Mucosa of descending colon (tissue), 3 donors: Measurements from ENCODE around the gene DBNDD2. TPM values are rescaled to one million over a fixed set of nuclear protein-coding genes. Genes with fewer than 3 reads are reported as not detected.
A peak's percentile ranks its signal among the peaks of the same experiment; 100 is the strongest.

Source experiments
- ATAC-seq: fragments of 200-7000 bp; cut with Tn5 transposase; one replicate; pipeline ENCODE4 v1.9.1; 2020; ENCODE audit warnings: mild to moderate bottlenecking, moderate library complexity
- DNase-seq, 3 donors: peaks; one replicate each; pipeline ENCODE4 v3.0.0-alpha.2; 2020
- H3K36me3 ChIP-seq: fragments of 200-600 bp; one replicate; pipeline ENCODE4 v1.8.0; 2021; ENCODE audit warnings: low read depth, mild to moderate bottlenecking
- H3K4me1 ChIP-seq: fragments of 200-600 bp; one replicate; pipeline ENCODE4 v1.8.0; 2021; ENCODE audit warnings: low read depth, mild to moderate bottlenecking
- H3K4me3 ChIP-seq: fragments of 200-600 bp; one replicate; pipeline ENCODE4 v1.8.0; 2021; ENCODE audit warnings: mild to moderate bottlenecking
- H3K9me3 ChIP-seq: fragments of 200-600 bp; one replicate; pipeline ENCODE4 v1.8.0; 2021; ENCODE audit warnings: mild to moderate bottlenecking
- intact Hi-C, 2 donors: fragments of 100-400 bp; cut with DNase I in 1 of 2; cut with micrococcal nuclease in 1 of 2; formaldehyde crosslinking; loops; one replicate each; pipeline versions ENCODE4 v1.11.0 to v1.11.1; 2022; cut with DNase I, micrococcal nuclease
- total RNA-seq, 3 donors: library from RNA; stranded (reverse); fragmentation: NEBNext Ultra II Directional in 2 of 3; extraction: Animal tissue kit (Norgen Biotek cat#: 25700) in 2 of 3; gene quantifications; one replicate each; pipeline versions ENCODE4 v1.2.1 to v1.2.4, GENCODE V29; 2021 to 2023
- TF ChIP-seq, protein P1 (sequence below): fragments of 200-600 bp; IDR thresholded peaks from one replicate; pipeline ENCODE4 v1.8.0; 2022; ENCODE audit warnings: antibody characterized with exemption, mild to moderate bottlenecking
- donor health status: DM: no; HTN: no; CAD: no; lungs with moderate emphysema.
- donor health status: DM: no; HTN: no; CAD: no.
- donor health status: DM: no; HTN: yes; CAD: no.

Gene DBNDD2
- total RNA-seq, 3 donors from 2014 or later = 108 to 125 (median 124) TPM

DNA sequence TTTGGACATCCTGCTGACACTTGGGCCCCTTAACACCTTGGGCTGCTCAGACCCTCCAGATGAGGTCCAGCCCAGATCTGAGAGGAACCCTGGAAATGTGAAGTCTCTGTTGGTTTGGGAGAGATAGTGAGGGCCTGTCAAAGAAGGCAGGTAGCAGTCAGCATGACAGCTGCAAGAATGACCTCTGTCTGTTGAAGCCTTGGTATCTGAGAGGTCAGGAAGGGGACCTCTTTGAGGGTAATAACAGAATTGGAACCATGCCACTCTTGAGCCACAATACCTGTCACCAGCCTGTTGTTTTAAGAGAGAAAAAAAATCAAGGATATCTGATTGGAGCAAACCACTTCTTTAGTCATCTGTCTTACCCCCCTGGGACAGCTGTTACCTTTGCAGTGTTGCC is 41.0 kb upstream of the DBNDD2 start:
- Histone ChIP-seq H3K4me3 (no peak overlapping the region), H3K4me1 (peaks cover 31% of the 10 kb centered on the region), H3K36me3 (peaks cover 9% of the 10 kb centered on the region), H3K9me3 (no peaks in the 10 kb centered on the region)
- TF ChIP-seq, protein P1, sequence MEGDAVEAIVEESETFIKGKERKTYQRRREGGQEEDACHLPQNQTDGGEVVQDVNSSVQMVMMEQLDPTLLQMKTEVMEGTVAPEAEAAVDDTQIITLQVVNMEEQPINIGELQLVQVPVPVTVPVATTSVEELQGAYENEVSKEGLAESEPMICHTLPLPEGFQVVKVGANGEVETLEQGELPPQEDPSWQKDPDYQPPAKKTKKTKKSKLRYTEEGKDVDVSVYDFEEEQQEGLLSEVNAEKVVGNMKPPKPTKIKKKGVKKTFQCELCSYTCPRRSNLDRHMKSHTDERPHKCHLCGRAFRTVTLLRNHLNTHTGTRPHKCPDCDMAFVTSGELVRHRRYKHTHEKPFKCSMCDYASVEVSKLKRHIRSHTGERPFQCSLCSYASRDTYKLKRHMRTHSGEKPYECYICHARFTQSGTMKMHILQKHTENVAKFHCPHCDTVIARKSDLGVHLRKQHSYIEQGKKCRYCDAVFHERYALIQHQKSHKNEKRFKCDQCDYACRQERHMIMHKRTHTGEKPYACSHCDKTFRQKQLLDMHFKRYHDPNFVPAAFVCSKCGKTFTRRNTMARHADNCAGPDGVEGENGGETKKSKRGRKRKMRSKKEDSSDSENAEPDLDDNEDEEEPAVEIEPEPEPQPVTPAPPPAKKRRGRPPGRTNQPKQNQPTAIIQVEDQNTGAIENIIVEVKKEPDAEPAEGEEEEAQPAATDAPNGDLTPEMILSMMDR = no peak
- DNase-seq (no peak), ATAC-seq (no peak)
- intact Hi-C loops = no loop called here

- TF ChIP-seq, protein P1 = no peak
- no peaks in the 10 kb centered on the region for H3K9me3 ChIP-seq
- peaks cover 31% of the 10 kb centered on the region for H3K4me1 ChIP-seq
- H3K36me3 ChIP-seq = peaks cover 6% of the 10 kb centered on the region
- intact Hi-C loops = no loop called here
- H3K4me3 ChIP-seq = no peak overlapping the region
- ATAC-seq (peak; percentile 30), DNase-seq (peak in 1 of 3 donors; percentile 44)
Measured at GRCh38 chr20:45368221-45368980, 39.7 kb upstream of the DBNDD2 start.

DNA sequence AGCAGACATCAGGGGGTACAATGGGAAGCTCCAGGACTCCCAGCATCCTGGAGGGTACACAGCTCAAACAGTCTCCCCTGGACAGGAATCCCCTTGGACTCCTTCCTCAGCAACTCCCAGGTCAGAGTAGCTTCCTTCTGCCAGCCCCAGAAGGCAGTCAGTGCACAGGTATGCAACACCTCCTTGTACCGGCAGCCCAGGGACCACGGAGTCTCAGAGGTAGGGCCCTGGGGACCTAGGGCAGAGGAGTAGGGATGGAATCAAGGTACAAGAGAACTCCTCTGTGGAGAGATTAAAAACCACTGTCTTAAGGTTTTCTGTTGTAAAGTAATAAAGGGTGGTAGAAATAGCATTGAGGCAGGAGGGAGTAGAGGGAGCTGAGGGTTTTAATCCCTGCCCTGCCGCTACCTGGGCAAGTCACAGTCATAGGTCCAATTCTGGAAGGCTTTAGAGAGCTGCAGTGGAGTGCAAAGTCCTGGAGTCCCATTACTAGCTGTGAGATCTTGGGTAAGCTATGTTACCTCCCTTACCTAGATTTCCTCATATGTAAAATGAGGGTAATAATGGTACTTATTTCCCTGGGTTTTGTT is 37.4 kb upstream of the DBNDD2 start:
- Histone ChIP-seq H3K36me3 (peaks cover 6% of the 10 kb centered on the region), H3K4me1 (peaks cover 17% of the 10 kb centered on the region), H3K9me3 (no peaks in the 10 kb centered on the region), H3K4me3 (no peak overlapping the region)
- TF ChIP-seq, protein P1 = no peak
- DNase-seq (no peak), ATAC-seq (peak; percentile 24)
- intact Hi-C loops = loop anchor here in 1 of 2 donors (5.0 kb wide), 1 partner anchor 67 kb away; no protein-coding TSS in a partner anchor

GRCh38 chr20:45372241-45372640 is 35.8 kb upstream of the DBNDD2 start:
- Histone ChIP-seq H3K9me3 (no peaks in the 10 kb centered on the region), H3K36me3 (no peaks in the 10 kb centered on the region), H3K4me3 (no peak overlapping the region), H3K4me1 (peaks cover 14% of the 10 kb centered on the region)
- intact Hi-C loops = loop anchor here in 1 of 2 donors (5.0 kb wide), 1 partner anchor 65 kb away; no protein-coding TSS in a partner anchor
- TF ChIP-seq, protein P1 = no peak
- ATAC-seq (no peak), DNase-seq (no peak)

- intact Hi-C loops = loop anchor here in 1 of 2 donors (5.0 kb wide), 1 partner anchor 65 kb away; no protein-coding TSS in a partner anchor
- no peak overlapping the region for H3K4me3 ChIP-seq
- H3K9me3 ChIP-seq = no peaks in the 10 kb centered on the region
- ATAC-seq (peak; percentile 34), DNase-seq (peak; percentile 37 to 65 (median 52))
- peaks cover 14% of the 10 kb centered on the region for H3K4me1 ChIP-seq
- TF ChIP-seq, protein P1 = no peak
- no peaks in the 10 kb centered on the region for H3K36me3 ChIP-seq
Measured at GRCh38 chr20:45372646-45373352, 35.3 kb upstream of the DBNDD2 start.
